Hepatocyte (in vitro differentiated cells): ENCODE results near the gene OXT.
"Not testable (repeated sequence)": the region's sequence is repeated elsewhere in the genome, so short reads cannot be mapped to it uniquely, and the experiment has no call there.

ENCODE experiments used
- EZH2 ChIP-seq: fragments of 200-600 bp; sonication (generic); IDR thresholded peaks from 2 replicates; pipeline ENCODE4 v1.6.1; 2016; ENCODE audit warnings: antibody characterized with exemption, mild to moderate bottlenecking, borderline replicate concordance
- TF ChIP-seq, protein P1 (sequence below): fragments of 200-600 bp; sonication (generic); IDR thresholded peaks from 2 replicates; pipeline ENCODE4 v1.5.1; 2016; ENCODE audit warnings: antibody characterized with exemption, mild to moderate bottlenecking; ENCODE audit not compliant: poor library complexity

DNA sequence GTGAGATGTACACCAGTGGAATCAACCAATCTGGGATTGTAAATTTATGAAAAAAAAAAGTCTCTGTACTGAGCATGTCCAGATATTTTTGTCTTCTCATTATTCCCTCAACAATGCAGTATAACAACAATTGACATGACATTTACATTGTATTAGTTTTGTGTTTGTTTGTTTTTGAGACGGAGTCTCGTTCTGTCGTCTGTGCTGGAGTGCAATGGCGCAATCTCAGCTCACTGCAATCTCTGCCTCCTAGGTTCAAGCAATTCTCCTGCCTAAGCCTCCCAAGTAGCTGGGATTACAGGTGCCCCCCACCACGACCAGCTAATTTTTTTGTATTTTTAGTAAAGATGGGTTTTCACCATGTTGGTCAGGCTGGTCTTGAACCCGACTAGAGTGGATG lies 3.9 kb downstream of the OXT start:
- not testable (repeated sequence) for TF ChIP-seq EZH2
- TF ChIP-seq, protein P1, sequence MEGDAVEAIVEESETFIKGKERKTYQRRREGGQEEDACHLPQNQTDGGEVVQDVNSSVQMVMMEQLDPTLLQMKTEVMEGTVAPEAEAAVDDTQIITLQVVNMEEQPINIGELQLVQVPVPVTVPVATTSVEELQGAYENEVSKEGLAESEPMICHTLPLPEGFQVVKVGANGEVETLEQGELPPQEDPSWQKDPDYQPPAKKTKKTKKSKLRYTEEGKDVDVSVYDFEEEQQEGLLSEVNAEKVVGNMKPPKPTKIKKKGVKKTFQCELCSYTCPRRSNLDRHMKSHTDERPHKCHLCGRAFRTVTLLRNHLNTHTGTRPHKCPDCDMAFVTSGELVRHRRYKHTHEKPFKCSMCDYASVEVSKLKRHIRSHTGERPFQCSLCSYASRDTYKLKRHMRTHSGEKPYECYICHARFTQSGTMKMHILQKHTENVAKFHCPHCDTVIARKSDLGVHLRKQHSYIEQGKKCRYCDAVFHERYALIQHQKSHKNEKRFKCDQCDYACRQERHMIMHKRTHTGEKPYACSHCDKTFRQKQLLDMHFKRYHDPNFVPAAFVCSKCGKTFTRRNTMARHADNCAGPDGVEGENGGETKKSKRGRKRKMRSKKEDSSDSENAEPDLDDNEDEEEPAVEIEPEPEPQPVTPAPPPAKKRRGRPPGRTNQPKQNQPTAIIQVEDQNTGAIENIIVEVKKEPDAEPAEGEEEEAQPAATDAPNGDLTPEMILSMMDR: not testable (repeated sequence)
